PC-9 (cell line): ENCODE data around the gene WDFY3. TPM values are rescaled to one million over a fixed set of nuclear protein-coding genes. Genes with fewer than 3 reads are reported as not detected.

Experiments
- BruUV-seq: library from RNA; stranded (reverse); fragments of 400-500 nt; replicated peaks from 2 replicates; lab custom pipeline; 2021; lab: Mats Ljungman, UMichigan
- CTCF ChIA-PET: fragments of 300-600 bp; sonication (Branson Sonifier 250); formaldehyde crosslinking; loops from one replicate; lab custom pipeline; 2022; ENCODE audit warnings: antibody characterized with exemption; lab: Charles Lee
- POLR2A ChIA-PET: fragments of 300-600 bp; sonication (Branson Sonifier 250); formaldehyde crosslinking; loops from one replicate; lab custom pipeline; 2022; ENCODE audit warnings: antibody characterized with exemption; ENCODE audit not compliant: unreplicated experiment; lab: Charles Lee
- DNase-seq, 2 experiments: peaks; one replicate each; pipeline versions ENCODE4 v3.0.0 to v3.0.0-alpha.2; 2015 to 2022; ENCODE audit warnings: mixed read lengths in 1 of 2
- H2AFZ ChIP-seq: fragments of 200-600 bp; sonication (generic); 2 replicates; pipeline ENCODE4 v1.8.1; 2017; ENCODE audit warnings: antibody characterized with exemption
- H3F3A ChIP-seq: fragments of 200-600 bp; sonication (generic); 2 replicates; pipeline ENCODE4 v1.8.1; 2017; ENCODE audit warnings: antibody characterized with exemption, mild to moderate bottlenecking, low read depth; ENCODE audit not compliant: insufficient read depth
- H3K27ac ChIP-seq: fragments of 200-600 bp; sonication (generic); 2 replicates; pipeline ENCODE4 v1.6.1; 2016; ENCODE audit warnings: mixed run types
- H3K27me3 ChIP-seq: fragments of 200-600 bp; sonication (generic); 2 replicates; pipeline ENCODE4 v1.6.1; 2016; ENCODE audit warnings: low read depth, mixed run types; ENCODE audit not compliant: insufficient read depth
- H3K36me3 ChIP-seq: fragments of 200-600 bp; sonication (generic); 2 replicates; pipeline ENCODE4 v1.6.1; 2016; ENCODE audit warnings: low read depth, mixed run types
- H3K4me1 ChIP-seq: fragments of 200-600 bp; sonication (generic); replicated peaks from 2 replicates; pipeline ENCODE4 v1.6.1; 2016; ENCODE audit warnings: mixed run types; ENCODE audit not compliant: insufficient read depth
- H3K4me2 ChIP-seq: fragments of 200-600 bp; sonication (generic); 2 replicates; pipeline ENCODE4 v1.6.1; 2017; ENCODE audit warnings: mixed run types
- H3K4me3 ChIP-seq: fragments of 200-600 bp; sonication (generic); 2 replicates; pipeline ENCODE4 v1.6.1; 2016; ENCODE audit warnings: mixed run types
- H3K79me2 ChIP-seq: fragments of 200-600 bp; sonication (generic); 2 replicates; pipeline ENCODE4 v1.6.1; 2017; ENCODE audit warnings: low read depth, mixed run types
- H3K9me2 ChIP-seq: fragments of 200-600 bp; sonication (generic); 2 replicates; pipeline ENCODE4 v1.8.1; 2017; ENCODE audit warnings: mild to moderate bottlenecking; ENCODE audit not compliant: insufficient read depth
- H3K9me3 ChIP-seq: fragments of 200-600 bp; sonication (generic); 2 replicates; pipeline ENCODE4 v1.8.1; 2016; ENCODE audit warnings: low read depth; ENCODE audit not compliant: insufficient read depth
- H4K20me1 ChIP-seq: fragments of 200-600 bp; sonication (generic); 2 replicates; pipeline ENCODE4 v1.8.1; 2017; ENCODE audit not compliant: insufficient read depth
- EZH2 ChIP-seq: fragments of 200-600 bp; sonication (generic); IDR thresholded peaks from 2 replicates; pipeline ENCODE4 v1.8.0; 2017; ENCODE audit warnings: antibody characterized with exemption, low read depth
- intact Hi-C: fragments of 100-400 bp; cut with micrococcal nuclease; formaldehyde crosslinking; loops from one replicate; pipeline ENCODE4 v1.10.0; 2022; ENCODE audit not compliant: unreplicated experiment
- total RNA-seq: library from RNA; stranded (reverse); gene quantifications from 2 replicates; pipeline ENCODE4 v1.2.3, GENCODE V29; 2021
- TF ChIP-seq, protein P1 (sequence below): fragments of 200-600 bp; sonication (generic); conservative IDR thresholded peaks from 2 replicates; pipeline ENCODE4 v1.6.1; 2017; ENCODE audit warnings: mixed run types, antibody characterized with exemption, mild to moderate bottlenecking, moderate library complexity

Gene WDFY3
- total RNA-seq, 1 experiment from 2014 or later: 35.4 TPM

- CTCF ChIA-PET: no interaction called here
Measured at GRCh38 chr4:84710548-84710947, 255.9 kb downstream of the WDFY3 start.

GRCh38 chr4:84708406-84709135 is 257.9 kb downstream of the WDFY3 start:
- H4K20me1 ChIP-seq: no peaks in the 10 kb centered on the region
- H3K9me3 ChIP-seq: no peaks in the 10 kb centered on the region
- H3K4me1 ChIP-seq: no peaks in the 10 kb centered on the region
- H3K4me2 ChIP-seq: no peak overlapping the region
- no peaks in the 10 kb centered on the region for H3K9me2 ChIP-seq
- ChIA-PET CTCF (no interaction called here), POLR2A (no interaction called here)
- no peak for TF ChIP-seq EZH2
- TF ChIP-seq, protein P1, sequence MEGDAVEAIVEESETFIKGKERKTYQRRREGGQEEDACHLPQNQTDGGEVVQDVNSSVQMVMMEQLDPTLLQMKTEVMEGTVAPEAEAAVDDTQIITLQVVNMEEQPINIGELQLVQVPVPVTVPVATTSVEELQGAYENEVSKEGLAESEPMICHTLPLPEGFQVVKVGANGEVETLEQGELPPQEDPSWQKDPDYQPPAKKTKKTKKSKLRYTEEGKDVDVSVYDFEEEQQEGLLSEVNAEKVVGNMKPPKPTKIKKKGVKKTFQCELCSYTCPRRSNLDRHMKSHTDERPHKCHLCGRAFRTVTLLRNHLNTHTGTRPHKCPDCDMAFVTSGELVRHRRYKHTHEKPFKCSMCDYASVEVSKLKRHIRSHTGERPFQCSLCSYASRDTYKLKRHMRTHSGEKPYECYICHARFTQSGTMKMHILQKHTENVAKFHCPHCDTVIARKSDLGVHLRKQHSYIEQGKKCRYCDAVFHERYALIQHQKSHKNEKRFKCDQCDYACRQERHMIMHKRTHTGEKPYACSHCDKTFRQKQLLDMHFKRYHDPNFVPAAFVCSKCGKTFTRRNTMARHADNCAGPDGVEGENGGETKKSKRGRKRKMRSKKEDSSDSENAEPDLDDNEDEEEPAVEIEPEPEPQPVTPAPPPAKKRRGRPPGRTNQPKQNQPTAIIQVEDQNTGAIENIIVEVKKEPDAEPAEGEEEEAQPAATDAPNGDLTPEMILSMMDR: no peak
- no peak for DNase-seq
- no peak overlapping the region for H3K27ac ChIP-seq
- H3K36me3 ChIP-seq: no peaks in the 10 kb centered on the region
- no peak overlapping the region for H3K4me3 ChIP-seq
- BruUV-seq: no TSS peak
- H2AFZ ChIP-seq: no peak overlapping the region
- H3K27me3 ChIP-seq: no peaks in the 10 kb centered on the region
- H3F3A ChIP-seq: no peaks in the 10 kb centered on the region
- intact Hi-C loops: no loop called here
- no peaks in the 10 kb centered on the region for H3K79me2 ChIP-seq

More at GRCh38 chr4:84710548-84710947, 255.9 kb downstream of the WDFY3 start:
- H3F3A ChIP-seq: no peaks in the 10 kb centered on the region
- no peaks in the 10 kb centered on the region for H3K27me3 ChIP-seq
- H3K27ac ChIP-seq: no peak overlapping the region
- no peaks in the 10 kb centered on the region for H3K79me2 ChIP-seq
- no peaks in the 10 kb centered on the region for H3K9me3 ChIP-seq
- BruUV-seq: no TSS peak
- POLR2A ChIA-PET: no interaction called here
- no peak overlapping the region for H3K4me3 ChIP-seq
- no peaks in the 10 kb centered on the region for H3K4me1 ChIP-seq
- no peak overlapping the region for H3K4me2 ChIP-seq
- H2AFZ ChIP-seq: no peak overlapping the region
- H3K9me2 ChIP-seq: no peaks in the 10 kb centered on the region
- no peaks in the 10 kb centered on the region for H3K36me3 ChIP-seq
- no peaks in the 10 kb centered on the region for H4K20me1 ChIP-seq
- no peak for DNase-seq
- no peak for TF ChIP-seq EZH2
- TF ChIP-seq, protein P1: no peak
- intact Hi-C loops: no loop called here

- no peaks in the 10 kb centered on the region for H3F3A ChIP-seq
- H3K9me2 ChIP-seq: no peaks in the 10 kb centered on the region
- ChIA-PET CTCF (no interaction called here), POLR2A (interaction anchor here (0.6 kb wide), 1 partner anchor 1163 kb away, joined by 10 read pairs; no protein-coding TSS in a partner anchor)
- H3K79me2 ChIP-seq: no peaks in the 10 kb centered on the region
- no peak overlapping the region for H3K4me3 ChIP-seq
- no peaks in the 10 kb centered on the region for H3K36me3 ChIP-seq
- no peaks in the 10 kb centered on the region for H3K9me3 ChIP-seq
- no peaks in the 10 kb centered on the region for H4K20me1 ChIP-seq
- H3K4me1 ChIP-seq: no peaks in the 10 kb centered on the region
- TF ChIP-seq EZH2: no peak
- TF ChIP-seq, protein P1: no peak
- no peaks in the 10 kb centered on the region for H3K27me3 ChIP-seq
- DNase-seq: no peak
- no peak overlapping the region for H3K4me2 ChIP-seq
- intact Hi-C loops: no loop called here
- H2AFZ ChIP-seq: no peak overlapping the region
- H3K27ac ChIP-seq: no peak overlapping the region
- BruUV-seq: no TSS peak
Measured at GRCh38 chr4:84706286-84706685, 260.2 kb downstream of the WDFY3 start.
